Activated T-cell treated with anti-CD3 and anti-CD28 coated beads for 4 hours (primary cell): ENCODE data around the gene SMCO4.
"Not testable (repeated sequence)": the region's sequence is repeated elsewhere in the genome, so short reads cannot be mapped to it uniquely, and the experiment has no call there.

ENCODE experiments used
- DNase-seq: peaks from one replicate; pipeline ENCODE4 v3.0.0-alpha.2; 2020

SMCO4 gene

GRCh38 chr11:93559681-93560080, 16.5 kb upstream of the SMCO4 start:
- no peak for DNase-seq

GRCh38 chr11:93552874-93553273, 9.7 kb upstream of the SMCO4 start:
- DNase-seq = no peak

GRCh38 chr11:93549976-93550375, 6.8 kb upstream of the SMCO4 start:
- DNase-seq = no peak

- no peak for DNase-seq
Measured at GRCh38 chr11:93548679-93549319, 5.6 kb upstream of the SMCO4 start.

- DNase-seq = no peak
Measured at GRCh38 chr11:93547773-93548172, 4.6 kb upstream of the SMCO4 start.

GRCh38 chr11:93547028-93547427, 3.8 kb upstream of the SMCO4 start:
- no peak for DNase-seq

GRCh38 chr11:93545566-93545965, 2.4 kb upstream of the SMCO4 start:
- DNase-seq = no peak

- no peak for DNase-seq
Measured at GRCh38 chr11:93542811-93543229, 371 bp downstream of the SMCO4 start.

- peak; percentile 21 for DNase-seq
Measured at GRCh38 chr11:93541884-93542810, 1.0 kb downstream of the SMCO4 start.

GRCh38 chr11:93540896-93541553, 2.2 kb downstream of the SMCO4 start:
- no peak for DNase-seq

GRCh38 chr11:93540337-93540736, 2.9 kb downstream of the SMCO4 start:
- DNase-seq = no peak

- DNase-seq = no peak
Measured at GRCh38 chr11:93537767-93538261, 5.4 kb downstream of the SMCO4 start.

- DNase-seq = no peak
Measured at GRCh38 chr11:93537049-93537448, 6.1 kb downstream of the SMCO4 start.

- DNase-seq = no peak
Measured at GRCh38 chr11:93536101-93536861, 6.9 kb downstream of the SMCO4 start.

GRCh38 chr11:93535578-93535977, 7.6 kb downstream of the SMCO4 start:
- DNase-seq = not testable (repeated sequence)

GRCh38 chr11:93532806-93533205, 10.4 kb downstream of the SMCO4 start:
- DNase-seq = no peak

GRCh38 chr11:93532281-93532789, 10.9 kb downstream of the SMCO4 start:
- no peak for DNase-seq

- DNase-seq = no peak
Measured at GRCh38 chr11:93530468-93530826, 12.7 kb downstream of the SMCO4 start.

GRCh38 chr11:93529707-93530467, 13.3 kb downstream of the SMCO4 start:
- DNase-seq = no peak

- DNase-seq = no peak
Measured at GRCh38 chr11:93528757-93529645, 14.2 kb downstream of the SMCO4 start.

GRCh38 chr11:93528252-93528651, 14.9 kb downstream of the SMCO4 start:
- DNase-seq = no peak
